Measurements from ENCODE around the gene CHSY1.

- TF ChIP-seq CTCF (IDR thresholded peaks at IDR 0.05), result no peak
- TF ChIP-seq POLR2AphosphoS5 (IDR thresholded peaks at IDR 0.05; ENCODE audit: insufficient read depth in 1 of 2, low read depth in 1 of 2), result no peak
Observed at GRCh38 chr15:101221902-101222301, 29.9 kb downstream of the CHSY1 start.
